Measurements from ENCODE around the gene HPCAL1.
"Not testable (repeated sequence)": the region's sequence is repeated elsewhere in the genome, so short reads cannot be mapped to it uniquely, and the experiment has no call there.

DNA sequence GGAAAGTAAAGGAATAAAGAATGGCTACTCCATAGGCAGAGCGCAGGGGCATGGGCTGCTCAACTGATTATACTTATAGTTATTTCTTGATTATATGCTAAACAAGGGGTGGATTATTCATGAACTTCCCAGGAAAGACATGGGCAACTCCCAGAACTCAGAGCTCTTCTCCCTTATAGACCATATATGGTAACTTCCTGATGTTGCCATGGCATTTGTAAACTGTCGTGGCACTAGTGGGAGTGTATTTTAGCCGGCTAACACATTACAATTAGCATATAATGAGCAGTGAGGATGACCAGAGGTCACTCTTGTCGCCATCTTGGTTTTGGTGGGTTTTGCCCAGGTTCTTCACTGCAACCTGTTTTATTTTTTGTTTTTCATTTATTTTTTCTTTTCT lies 7.1 kb upstream of the HPCAL1 start:
- not testable (repeated sequence) for TF ChIP-seq EZH2phosphoT487 (IDR thresholded peaks at IDR 0.05; ENCODE audit: borderline replicate concordance, low read length); CTCF (conservative IDR thresholded peaks at IDR 0.05; ENCODE audit: low read depth, low read length); EZH2 (IDR thresholded peaks at IDR 0.05; ENCODE audit: low read length, unreplicated experiment)
